NCI-H2029 (cell line): ENCODE measurements around the gene POU2AF1.

ENCODE experiments used
- DNase-seq: peaks from one replicate; lab custom pipeline; 2025; lab: John Stamatoyannopoulos, UW

The POU2AF1 gene

GRCh38 chr11:111361052-111361801, 17.8 kb downstream of the POU2AF1 start:
- no peak for DNase-seq

DNA sequence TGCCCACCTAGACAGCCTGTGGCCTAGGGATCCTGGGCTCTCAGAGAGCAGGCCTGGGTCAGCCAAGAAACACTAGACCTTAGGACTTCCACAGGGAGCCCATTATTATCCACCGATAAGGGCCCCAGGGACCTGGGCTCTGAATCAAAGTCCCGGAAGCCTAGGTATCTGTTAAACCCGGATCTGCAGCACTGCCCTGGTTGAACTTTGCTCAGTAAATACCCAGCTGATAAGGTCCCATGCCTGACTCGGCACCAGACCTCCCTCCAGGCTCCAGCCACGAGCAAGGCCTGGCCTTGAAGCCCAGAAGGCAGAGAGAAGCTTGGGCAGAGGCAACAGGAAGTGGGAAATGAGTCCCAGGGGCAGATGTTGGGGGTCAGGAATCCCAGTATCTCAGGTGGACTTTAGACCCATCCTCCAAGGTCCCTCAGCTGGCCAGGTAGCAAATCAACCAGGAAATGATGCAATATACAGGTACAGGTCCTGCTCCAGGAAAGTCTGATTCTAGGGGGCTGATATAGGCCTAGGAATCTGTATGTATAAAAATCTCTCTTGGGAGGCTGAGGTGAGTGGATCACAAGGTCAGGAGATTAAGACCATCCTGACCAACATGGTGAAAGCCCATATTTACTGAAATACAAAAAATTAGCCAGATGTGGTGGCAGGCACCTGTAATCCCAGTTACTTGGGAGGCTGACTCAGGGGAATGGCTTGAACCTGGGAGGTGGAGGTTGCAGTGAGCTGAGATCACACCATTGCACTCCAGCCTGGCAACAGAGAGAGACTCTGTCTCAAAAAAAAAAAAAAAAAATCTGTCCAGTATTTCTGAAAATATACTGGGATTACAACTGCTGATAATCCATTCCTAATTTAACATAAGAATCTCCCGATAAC, 18.7 kb downstream of the POU2AF1 start:
- DNase-seq = no peak

DNA sequence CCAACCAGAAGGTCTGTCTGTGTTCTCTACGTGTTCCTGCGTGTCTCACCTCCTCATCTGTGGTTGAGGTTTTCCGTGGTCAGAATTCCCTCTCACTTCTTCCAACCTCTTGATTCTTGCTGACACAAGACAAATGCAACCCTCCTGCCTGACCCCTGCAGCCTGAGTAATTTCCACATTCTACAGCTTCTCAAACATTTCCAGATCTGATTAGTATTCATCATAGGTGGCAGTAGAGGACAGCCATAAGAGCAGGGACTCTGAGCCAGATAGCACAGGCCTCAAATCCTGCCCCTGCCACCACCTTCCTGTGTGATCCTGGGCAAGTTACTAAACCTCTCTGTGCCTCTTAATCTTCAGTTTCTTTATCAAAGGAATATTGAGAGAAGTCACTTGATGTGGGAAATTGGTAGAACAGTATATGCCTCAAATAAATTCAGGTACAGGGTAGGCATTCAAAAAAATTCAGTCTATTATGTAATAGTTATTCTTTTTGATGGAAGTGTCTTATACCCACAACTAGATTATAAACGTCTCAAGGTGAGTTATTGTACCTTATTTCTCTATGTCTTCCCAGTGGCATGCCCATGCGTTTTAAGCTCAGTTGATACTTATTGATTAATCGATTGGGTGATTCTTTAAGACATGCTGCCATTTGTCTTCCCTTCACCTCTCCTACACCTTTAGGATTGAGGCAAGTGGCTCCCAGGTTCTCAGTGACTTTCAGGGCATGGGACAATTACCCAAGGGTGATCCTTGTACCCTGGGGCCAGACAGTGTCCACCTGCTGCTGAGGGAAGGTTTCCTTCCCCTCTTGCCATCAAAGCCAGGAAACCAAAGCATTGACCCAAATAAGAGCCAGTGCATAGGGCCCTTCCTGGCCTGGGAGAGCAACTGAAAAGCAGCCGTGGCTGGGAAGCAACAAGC, 19.6 kb downstream of the POU2AF1 start:
- DNase-seq = no peak

GRCh38 chr11:111358038-111359001, 20.8 kb downstream of the POU2AF1 start:
- no peak for DNase-seq

GRCh38 chr11:111357150-111358037, 21.7 kb downstream of the POU2AF1 start:
- DNase-seq = no peak

GRCh38 chr11:111356660-111357048, 22.4 kb downstream of the POU2AF1 start:
- DNase-seq = no peak

- DNase-seq = no peak
Measured at GRCh38 chr11:111355956-111356659, 23.0 kb downstream of the POU2AF1 start.

DNA sequence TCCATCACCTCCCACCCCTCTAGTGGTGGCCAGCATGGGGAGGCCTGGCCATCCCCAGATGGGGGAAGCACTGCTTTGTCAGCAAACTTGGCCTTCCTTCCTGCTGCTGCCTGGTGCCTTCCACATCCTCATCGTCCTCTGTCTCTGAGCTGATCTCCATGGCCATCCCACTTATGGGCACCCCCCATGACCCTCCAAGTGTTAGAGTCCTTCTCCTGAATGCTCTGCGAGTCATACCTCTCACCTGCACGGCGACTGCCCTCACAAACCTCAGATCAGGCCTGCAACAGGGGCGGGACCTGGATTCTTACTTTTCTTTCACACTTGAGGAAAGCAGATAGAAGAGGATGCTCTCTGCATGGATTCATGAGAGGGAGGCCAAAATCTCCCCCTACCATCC, 24.0 kb downstream of the POU2AF1 start:
- no peak for DNase-seq

- no peak for DNase-seq
Measured at GRCh38 chr11:111354601-111354891, 24.5 kb downstream of the POU2AF1 start.

- no peak for DNase-seq
Measured at GRCh38 chr11:111353776-111354600, 25.1 kb downstream of the POU2AF1 start.

DNA sequence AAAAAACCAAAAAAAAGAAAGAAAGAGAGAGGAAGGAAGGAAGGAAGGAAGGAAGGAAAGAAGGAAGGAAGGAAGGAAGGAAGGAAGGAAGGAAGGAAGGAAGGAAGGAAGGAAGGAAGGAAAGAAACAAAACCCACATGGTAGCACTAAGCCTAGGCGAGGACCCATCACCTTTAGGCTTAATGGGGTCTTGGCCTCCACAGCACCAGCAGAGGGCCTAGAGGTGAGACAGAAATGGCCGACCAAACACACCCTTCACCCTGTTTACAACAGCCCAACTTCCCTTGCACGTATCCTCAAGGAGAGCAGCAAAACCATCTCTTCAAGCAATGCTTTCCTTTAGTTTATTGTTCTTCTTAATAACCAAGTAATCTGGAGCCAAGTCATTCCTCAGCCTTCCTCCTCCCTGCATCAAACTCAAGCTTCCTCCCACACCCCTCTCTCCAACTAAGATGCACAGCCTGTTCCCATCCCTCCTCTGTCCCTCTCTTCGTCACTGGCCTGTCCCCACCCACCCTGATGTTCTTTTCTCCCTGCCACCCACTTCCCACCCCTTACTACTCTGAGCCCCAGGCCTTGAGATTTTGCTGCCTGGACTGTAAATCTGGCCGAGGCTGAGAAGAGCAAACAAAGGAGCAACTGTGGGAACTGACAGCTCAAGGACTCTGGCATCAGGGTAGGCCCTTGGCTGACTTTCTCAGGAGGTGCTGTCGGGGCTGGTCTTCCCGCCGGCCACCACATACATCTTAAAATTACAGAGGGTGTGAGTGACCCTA, 26.0 kb downstream of the POU2AF1 start:
- no peak for DNase-seq

DNA sequence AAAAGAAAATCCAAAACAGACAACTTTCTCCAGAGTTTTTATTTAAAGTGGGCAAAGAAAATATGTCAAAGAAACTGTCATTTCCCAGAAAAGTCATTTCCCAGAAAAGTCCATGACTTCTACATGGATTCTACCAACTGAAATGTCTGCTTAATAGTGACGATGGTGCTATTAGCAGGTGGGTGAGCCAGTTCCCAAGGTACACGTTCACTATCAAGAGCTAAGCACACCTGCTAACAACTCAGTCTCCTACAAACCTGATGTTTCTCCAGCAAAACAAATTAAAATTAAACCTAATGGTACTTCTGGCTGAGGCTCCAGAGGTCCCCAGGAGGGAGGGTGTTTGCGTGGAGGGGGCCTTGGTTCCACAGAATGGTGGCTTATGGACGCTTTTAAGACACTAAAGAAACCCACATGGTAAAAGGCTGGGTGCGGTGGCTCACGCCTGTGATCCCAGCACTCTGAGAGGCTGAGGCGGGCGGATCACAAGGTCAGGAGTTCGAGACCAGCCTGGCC, 26.8 kb downstream of the POU2AF1 start:
- no peak for DNase-seq

DNA sequence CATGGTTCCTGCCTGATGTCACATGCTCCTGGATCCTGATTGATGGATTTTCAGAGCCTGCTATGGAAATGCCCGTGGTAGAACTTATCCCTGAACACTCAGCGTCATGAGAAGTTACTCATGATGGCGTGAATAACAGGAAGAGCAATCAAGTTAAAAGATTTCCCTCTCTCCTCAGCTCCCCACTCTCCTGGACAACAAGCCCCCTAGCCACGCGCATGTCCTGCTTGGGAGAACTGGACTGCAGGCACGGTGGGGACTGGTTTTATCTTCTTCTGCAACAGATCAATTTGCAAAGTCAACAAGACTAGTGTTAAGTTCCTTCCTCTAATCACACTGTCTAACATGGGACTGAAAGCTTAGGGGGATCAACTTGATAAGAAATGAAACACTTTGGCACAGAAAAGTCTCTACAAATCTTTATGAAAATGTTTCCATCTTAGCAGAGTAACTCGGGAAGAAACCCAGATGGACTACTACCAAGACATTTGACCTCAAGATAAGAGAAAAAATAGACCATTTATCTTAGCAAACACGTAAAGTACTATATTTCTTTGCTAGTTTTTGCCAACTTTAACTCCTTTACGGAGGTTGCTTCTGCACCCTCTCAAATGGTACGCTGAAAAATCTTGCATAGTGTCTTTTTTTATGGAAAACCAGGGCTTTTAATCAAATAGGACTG, 27.6 kb downstream of the POU2AF1 start:
- no peak for DNase-seq

GRCh38 chr11:111350811-111351210, 28.3 kb downstream of the POU2AF1 start:
- no peak for DNase-seq

- DNase-seq = no peak
Measured at GRCh38 chr11:111349191-111349695, 29.8 kb downstream of the POU2AF1 start.

GRCh38 chr11:111348147-111348546, 30.9 kb downstream of the POU2AF1 start:
- no peak for DNase-seq

GRCh38 chr11:111347723-111348115, 31.4 kb downstream of the POU2AF1 start:
- no peak for DNase-seq
